NT2/D1 (cell line): ENCODE measurements around the gene PGM1.

ENCODE experiments used
- YY1 ChIP-seq: IDR thresholded peaks from 2 replicates; pipeline ENCODE4 v1.6.1; 2011; ENCODE audit not compliant: insufficient read length, insufficient read depth
- ZNF274 ChIP-seq: IDR thresholded peaks from 2 replicates; pipeline ENCODE4 v1.6.1; 2011; ENCODE audit warnings: mild to moderate bottlenecking, low read depth, low read length

- TF ChIP-seq YY1 (no peak), ZNF274 (no peak)
These were observed 100.8 kb downstream of the PGM1 start for GRCh38 chr1:63693944-63694571.
